C4-2B (cell line): Measurements from ENCODE around the gene EIF4G1.
"Not testable (repeated sequence)": the region's sequence is repeated elsewhere in the genome, so short reads cannot be mapped to it uniquely, and the experiment has no call there.

ENCODE experiments used
- H3K27ac ChIP-seq: fragments of 450-650 bp; 2 replicates; pipeline ENCODE4 v1.5.1; 2017
- ZFX ChIP-seq: fragments of 450-650 bp; IDR thresholded peaks from 2 replicates; pipeline ENCODE4 v1.6.1; 2017
- TF ChIP-seq, protein P1 (sequence below): fragments of 450-650 bp; conservative IDR thresholded peaks from 2 replicates; pipeline ENCODE4 v1.5.1; 2017; ENCODE audit warnings: mild to moderate bottlenecking

EIF4G1 gene

GRCh38 chr3:184314363-184314699, at the start of gene EIF4G1:
Gene EIF4G1, plus strand, starts transcription at chr3:184314606. Its CDS starts 1,191 bp downstream, at chr3:184315797.
- TF ChIP-seq, protein P1, sequence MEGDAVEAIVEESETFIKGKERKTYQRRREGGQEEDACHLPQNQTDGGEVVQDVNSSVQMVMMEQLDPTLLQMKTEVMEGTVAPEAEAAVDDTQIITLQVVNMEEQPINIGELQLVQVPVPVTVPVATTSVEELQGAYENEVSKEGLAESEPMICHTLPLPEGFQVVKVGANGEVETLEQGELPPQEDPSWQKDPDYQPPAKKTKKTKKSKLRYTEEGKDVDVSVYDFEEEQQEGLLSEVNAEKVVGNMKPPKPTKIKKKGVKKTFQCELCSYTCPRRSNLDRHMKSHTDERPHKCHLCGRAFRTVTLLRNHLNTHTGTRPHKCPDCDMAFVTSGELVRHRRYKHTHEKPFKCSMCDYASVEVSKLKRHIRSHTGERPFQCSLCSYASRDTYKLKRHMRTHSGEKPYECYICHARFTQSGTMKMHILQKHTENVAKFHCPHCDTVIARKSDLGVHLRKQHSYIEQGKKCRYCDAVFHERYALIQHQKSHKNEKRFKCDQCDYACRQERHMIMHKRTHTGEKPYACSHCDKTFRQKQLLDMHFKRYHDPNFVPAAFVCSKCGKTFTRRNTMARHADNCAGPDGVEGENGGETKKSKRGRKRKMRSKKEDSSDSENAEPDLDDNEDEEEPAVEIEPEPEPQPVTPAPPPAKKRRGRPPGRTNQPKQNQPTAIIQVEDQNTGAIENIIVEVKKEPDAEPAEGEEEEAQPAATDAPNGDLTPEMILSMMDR, result no peak
- TF ChIP-seq ZFX, result no peak
- H3K27ac ChIP-seq, result peak within 1 kb of the TSS; percentile 95

- not testable (repeated sequence) for H3K27ac ChIP-seq
Observed at GRCh38 chr3:184267249-184267648, 47.2 kb upstream of the EIF4G1 start.

GRCh38 chr3:184272269-184272668, 42.1 kb upstream of the EIF4G1 start:
- TF ChIP-seq ZFX, result no peak
- TF ChIP-seq, protein P1, result no peak
- no peak overlapping the region for H3K27ac ChIP-seq

GRCh38 chr3:184275381-184275701, 39.1 kb upstream of the EIF4G1 start:
- no peak for TF ChIP-seq ZFX
- TF ChIP-seq, protein P1, result no peak
- H3K27ac ChIP-seq, result no peak overlapping the region

GRCh38 chr3:184275961-184276910, 38.2 kb upstream of the EIF4G1 start, which contains the start of gene ECE2:
Gene ECE2, plus strand, starts transcription at chr3:184276022. Its CDS starts 132 bp downstream, at chr3:184276154.
- H3K27ac ChIP-seq, result no peak within 1 kb of the TSS
- TF ChIP-seq ZFX, result no peak
- TF ChIP-seq, protein P1, result no peak

DNA sequence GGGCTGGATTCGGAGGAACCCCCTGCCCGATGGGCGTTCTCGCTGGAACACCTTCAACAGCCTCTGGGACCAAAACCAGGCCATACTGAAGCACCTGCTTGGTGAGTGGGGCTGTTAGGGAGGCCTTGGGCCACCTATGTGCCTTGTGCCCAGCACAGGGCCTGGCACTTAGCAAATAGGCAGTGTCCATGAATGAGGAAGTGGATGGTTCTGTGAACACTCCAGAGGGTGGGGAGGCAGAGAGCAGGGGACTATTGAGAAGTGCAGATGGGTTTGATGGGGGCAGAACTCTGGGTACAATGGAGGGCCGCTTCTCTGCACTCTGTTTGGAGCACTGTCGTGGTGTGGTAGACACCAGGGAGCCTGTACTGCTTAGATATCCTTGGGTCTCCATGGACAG, 37.0 kb upstream of the EIF4G1 start:
- no peak for TF ChIP-seq ZFX
- TF ChIP-seq, protein P1, result no peak
- no peak overlapping the region for H3K27ac ChIP-seq

DNA sequence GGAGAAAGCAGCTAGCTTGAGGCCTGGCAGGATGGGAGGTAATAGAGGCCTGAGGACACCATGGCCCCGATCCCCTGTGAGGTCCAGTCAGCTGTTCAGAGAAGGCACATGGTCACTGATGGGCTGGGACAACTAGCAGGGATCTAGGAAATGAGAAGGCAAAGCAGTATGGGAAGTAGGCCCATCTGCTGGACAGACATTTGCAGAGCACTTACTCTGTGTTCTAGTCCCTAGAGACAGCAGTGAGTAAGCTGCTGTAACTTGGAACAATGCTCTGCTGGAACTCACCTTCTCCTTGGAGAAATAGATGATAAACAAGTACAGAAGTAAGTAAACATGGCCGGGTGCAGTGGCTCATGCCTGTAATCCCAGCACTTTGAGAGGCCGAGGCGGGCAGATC, 31.5 kb upstream of the EIF4G1 start:
- TF ChIP-seq, protein P1, result no peak
- TF ChIP-seq ZFX, result no peak
- no peak overlapping the region for H3K27ac ChIP-seq

GRCh38 chr3:184283681-184284080, 30.7 kb upstream of the EIF4G1 start:
- no peak for TF ChIP-seq ZFX
- TF ChIP-seq, protein P1, result no peak
- H3K27ac ChIP-seq, result no peak overlapping the region
